IPS-20b (cell line): ENCODE data around the gene CYP1A1.
A peak's percentile ranks its signal among the peaks of the same experiment; 100 is the strongest.

Experiments
- H3K27ac ChIP-seq: one replicate; pipeline ENCODE4 v1.5.1; 2013; ENCODE audit warnings: low read length
- H3K27me3 ChIP-seq: 2 replicates; pipeline ENCODE4 v1.6.1; 2013; ENCODE audit warnings: mild to moderate bottlenecking, low read length, inconsistent platforms; ENCODE audit not compliant: insufficient read depth
- H3K36me3 ChIP-seq: 2 replicates; pipeline ENCODE4 v1.6.1; 2013; ENCODE audit warnings: low read depth, mild to moderate bottlenecking, inconsistent platforms, low read length, moderate library complexity; ENCODE audit not compliant: insufficient read depth
- H3K4me1 ChIP-seq: 2 replicates; pipeline ENCODE4 v1.6.1; 2013; ENCODE audit warnings: mild to moderate bottlenecking, control low read depth, inconsistent platforms, low read length, moderate library complexity; ENCODE audit not compliant: insufficient read depth
- H3K4me3 ChIP-seq: 2 replicates; pipeline ENCODE4 v1.5.1; 2013; ENCODE audit warnings: mild to moderate bottlenecking, low read length, inconsistent platforms
- H3K9ac ChIP-seq: 2 replicates; pipeline ENCODE4 v1.6.1; 2013; ENCODE audit warnings: low read depth, mild to moderate bottlenecking, inconsistent platforms, low read length, moderate library complexity
- H3K9me3 ChIP-seq: 2 replicates; pipeline ENCODE4 v1.6.1; 2013; ENCODE audit warnings: mild to moderate bottlenecking, low read depth, low read length, inconsistent platforms; ENCODE audit not compliant: insufficient read depth

Gene CYP1A1

DNA sequence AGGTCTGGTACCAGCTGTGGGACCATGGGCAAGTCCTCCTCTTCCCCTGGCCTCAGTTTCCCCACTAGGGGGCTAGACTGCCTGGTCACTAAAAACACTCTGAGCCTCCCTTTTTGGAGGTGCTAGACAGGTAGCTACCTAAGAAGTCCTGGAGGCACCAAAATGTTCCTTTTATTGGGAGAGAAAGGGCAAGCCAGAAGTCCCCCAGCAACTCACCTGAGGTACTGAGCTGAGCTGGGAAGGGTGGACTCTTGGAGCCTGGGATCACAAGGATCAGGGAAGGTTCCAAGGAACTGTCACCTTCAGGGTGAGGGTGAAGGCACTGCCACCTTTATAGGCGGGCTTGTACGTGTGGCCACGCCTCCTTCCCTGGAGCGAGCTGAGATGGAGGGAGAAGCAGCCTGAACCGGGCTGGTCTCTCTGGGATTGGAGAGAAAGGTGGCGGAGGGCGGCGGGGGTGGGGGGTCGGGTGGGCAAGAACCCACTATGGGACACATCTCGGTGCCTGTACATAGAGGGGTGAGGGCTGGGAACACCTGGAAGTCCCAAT, at the start of gene CYP1A1:
TSS of gene CYP1A1 (minus strand) at position 304 of the 550 bp plus-strand sequence. CDS start 2,431 bp downstream, outside the sequence.
- H3K36me3 ChIP-seq = no peaks in the 10 kb centered on the region
- no peaks in the 10 kb centered on the region; the same call in 1 of the 2 replicates for H3K4me1 ChIP-seq
- peak within 1 kb of the TSS; percentile 76 for H3K4me3 ChIP-seq
- H3K9me3 ChIP-seq = no peaks in the 10 kb centered on the region
- peaks cover 53% of the 10 kb centered on the region for H3K27me3 ChIP-seq
- H3K9ac ChIP-seq = peak within 1 kb of the TSS; percentile 51
- H3K27ac ChIP-seq = no peak within 1 kb of the TSS

DNA sequence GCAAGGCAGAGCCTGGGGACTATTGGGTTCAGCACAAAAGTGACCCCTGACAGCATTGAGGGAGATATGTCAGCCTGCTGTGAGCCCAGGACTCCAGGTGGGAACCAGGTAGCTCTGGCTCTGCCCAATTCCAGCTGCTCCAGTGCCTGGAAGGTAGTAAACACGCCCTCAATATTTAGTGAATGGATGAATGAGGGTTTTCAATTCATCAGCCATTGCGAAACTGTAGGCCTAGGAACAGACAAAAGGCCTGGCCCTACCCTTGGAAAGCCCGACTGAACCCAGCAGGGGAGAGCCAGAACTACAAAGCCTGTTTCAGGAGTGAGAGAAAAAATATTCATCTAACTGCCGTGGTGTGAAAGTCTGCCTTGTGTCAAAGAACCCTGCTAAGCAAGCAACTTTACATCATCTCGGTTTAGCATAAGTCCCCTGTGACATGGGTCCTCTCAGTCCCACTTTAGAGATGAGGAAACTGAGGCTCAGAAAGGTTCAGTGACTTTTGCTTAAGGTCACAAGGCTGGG, 48.5 kb upstream of the CYP1A1 start:
- Histone ChIP-seq H3K4me3 (no peak overlapping the region), H3K9ac (no peak overlapping the region), H3K27me3 (peaks cover 13% of the 10 kb centered on the region; the same call in 1 of the 2 replicates), H3K4me1 (peaks cover 8% of the 10 kb centered on the region), H3K27ac (no peak overlapping the region), H3K9me3 (no peaks in the 10 kb centered on the region), H3K36me3 (no peaks in the 10 kb centered on the region)

DNA sequence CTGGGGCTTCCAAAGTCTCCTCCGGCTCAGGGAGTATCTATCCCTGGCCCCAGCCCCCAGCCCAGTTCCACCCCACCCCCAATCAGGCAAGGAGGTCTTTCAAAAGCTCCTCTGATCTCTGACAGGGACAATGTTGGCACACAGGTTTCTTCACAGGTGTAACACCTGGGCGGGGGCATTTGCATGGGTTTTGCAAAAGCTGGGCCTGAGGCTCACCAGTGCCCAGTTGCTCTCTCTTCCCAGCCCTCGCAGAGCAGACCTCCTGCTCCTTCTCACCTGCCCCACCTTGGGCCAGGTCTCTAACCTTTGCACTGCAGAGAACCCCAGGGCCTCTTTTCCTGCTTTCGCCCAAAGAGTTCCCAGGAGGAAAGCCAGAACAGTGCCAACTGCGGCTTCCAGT, 48.0 kb upstream of the CYP1A1 start:
- no peaks in the 10 kb centered on the region for H3K9me3 ChIP-seq
- no peak overlapping the region for H3K4me3 ChIP-seq
- H3K27me3 ChIP-seq = peaks cover 13% of the 10 kb centered on the region; the same call in 1 of the 2 replicates
- no peak overlapping the region for H3K27ac ChIP-seq
- H3K9ac ChIP-seq = no peak overlapping the region
- peaks cover 8% of the 10 kb centered on the region for H3K4me1 ChIP-seq
- H3K36me3 ChIP-seq = no peaks in the 10 kb centered on the region

DNA sequence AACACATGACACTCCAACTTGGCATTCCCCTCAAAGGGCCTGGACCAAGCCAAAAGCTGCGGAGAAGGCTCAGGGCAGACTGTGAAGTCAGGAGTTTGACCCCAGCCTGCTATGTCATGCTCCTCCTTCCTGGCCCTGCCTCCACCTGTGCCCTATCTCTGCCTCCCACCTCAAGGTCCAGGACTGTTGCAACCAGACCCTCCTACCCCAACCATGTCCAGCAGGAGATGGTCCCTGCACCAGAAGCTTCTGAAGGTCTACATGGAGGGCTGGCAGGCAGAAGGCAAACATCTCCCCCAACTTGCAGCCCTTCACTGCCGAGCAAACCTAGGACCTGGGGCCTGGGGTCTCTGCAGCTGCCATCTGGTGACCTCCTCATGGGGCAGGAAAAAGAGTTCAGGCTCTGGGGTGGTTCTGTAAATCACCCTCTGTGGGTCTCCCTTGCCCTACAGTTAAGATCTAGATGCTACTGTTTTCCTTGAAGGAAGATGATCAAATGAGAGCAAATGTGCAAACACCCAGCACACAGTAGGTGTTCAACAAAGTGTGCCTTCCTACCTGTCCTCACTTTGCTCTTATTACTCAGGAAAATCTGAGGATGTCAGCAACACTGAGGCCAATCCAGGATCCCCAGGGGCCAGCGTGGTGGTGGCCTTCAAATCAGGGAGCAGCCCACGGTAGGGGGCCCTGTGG, 45.0 kb upstream of the CYP1A1 start:
- H3K27me3 ChIP-seq = peaks cover 13% of the 10 kb centered on the region; the same call in 1 of the 2 replicates
- H3K9ac ChIP-seq = no peak overlapping the region
- no peaks in the 10 kb centered on the region for H3K9me3 ChIP-seq
- no peaks in the 10 kb centered on the region for H3K36me3 ChIP-seq
- H3K4me3 ChIP-seq = no peak overlapping the region
- no peak overlapping the region for H3K27ac ChIP-seq
- peaks cover 5% of the 10 kb centered on the region for H3K4me1 ChIP-seq

DNA sequence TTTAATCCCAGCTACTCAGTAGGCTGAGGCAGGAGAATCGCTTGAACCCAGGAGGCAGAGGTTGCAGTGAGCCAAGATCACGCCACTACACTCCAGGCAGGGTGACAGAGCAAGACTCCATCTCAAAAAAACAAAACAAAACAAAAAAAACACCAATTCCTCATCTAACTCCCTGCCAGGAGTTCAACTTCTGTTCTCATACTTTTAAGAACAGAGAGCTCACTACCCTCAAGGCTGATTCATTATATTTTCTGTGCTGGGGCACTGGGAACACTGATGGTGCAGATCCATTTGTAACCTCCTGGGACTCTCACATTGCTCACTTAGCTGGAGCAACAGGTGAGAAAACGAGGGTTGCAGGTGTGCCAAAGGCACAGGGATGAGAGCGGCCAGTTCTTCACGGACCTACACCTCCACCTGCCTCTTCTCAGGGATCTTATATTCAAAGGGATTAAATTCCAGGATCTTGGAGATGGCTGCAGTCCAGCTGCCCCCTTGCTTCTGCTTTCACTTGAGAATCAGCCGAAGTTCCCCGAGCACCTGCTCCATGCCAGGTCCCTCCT, 44.2 kb upstream of the CYP1A1 start:
- H3K9me3 ChIP-seq = no peaks in the 10 kb centered on the region
- H3K27ac ChIP-seq = no peak overlapping the region
- peaks cover 5% of the 10 kb centered on the region for H3K4me1 ChIP-seq
- H3K4me3 ChIP-seq = no peak overlapping the region
- no peak overlapping the region for H3K9ac ChIP-seq
- peaks cover 13% of the 10 kb centered on the region; the same call in 1 of the 2 replicates for H3K27me3 ChIP-seq
- no peaks in the 10 kb centered on the region for H3K36me3 ChIP-seq

DNA sequence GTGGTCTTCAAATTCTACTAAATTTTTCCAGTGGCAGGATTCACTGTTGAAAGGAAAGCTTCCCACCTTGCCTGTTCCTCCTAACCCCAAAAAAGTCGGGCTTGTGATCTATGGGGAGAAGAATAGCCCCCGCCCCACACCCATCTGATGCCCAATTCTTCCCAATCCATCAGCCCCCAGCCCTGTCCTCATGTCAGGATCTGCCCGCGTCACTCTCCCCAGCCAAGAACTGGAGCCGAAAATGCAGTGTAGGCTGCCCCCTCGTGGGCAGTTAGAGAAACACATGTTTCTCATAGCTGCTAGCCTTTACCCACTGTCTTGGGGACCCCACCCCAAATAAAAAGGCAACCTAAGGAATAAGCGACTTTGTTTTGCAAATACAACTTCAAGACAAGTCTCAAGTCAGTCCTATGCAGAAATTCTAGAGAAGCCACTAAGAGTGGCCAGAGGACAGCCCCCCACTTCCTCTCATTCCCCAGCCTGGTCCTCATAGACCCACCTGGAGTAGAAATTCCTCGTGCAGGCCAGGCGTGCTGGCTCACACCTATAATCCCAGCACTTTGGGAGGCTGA, 43.5 kb upstream of the CYP1A1 start:
- Histone ChIP-seq H3K27me3 (peaks cover 13% of the 10 kb centered on the region; the same call in 1 of the 2 replicates), H3K4me1 (peaks cover 5% of the 10 kb centered on the region), H3K9ac (no peak overlapping the region), H3K4me3 (peak overlapping the region; percentile 53; the same call in 1 of the 2 replicates), H3K36me3 (no peaks in the 10 kb centered on the region), H3K27ac (no peak overlapping the region), H3K9me3 (no peaks in the 10 kb centered on the region)

DNA sequence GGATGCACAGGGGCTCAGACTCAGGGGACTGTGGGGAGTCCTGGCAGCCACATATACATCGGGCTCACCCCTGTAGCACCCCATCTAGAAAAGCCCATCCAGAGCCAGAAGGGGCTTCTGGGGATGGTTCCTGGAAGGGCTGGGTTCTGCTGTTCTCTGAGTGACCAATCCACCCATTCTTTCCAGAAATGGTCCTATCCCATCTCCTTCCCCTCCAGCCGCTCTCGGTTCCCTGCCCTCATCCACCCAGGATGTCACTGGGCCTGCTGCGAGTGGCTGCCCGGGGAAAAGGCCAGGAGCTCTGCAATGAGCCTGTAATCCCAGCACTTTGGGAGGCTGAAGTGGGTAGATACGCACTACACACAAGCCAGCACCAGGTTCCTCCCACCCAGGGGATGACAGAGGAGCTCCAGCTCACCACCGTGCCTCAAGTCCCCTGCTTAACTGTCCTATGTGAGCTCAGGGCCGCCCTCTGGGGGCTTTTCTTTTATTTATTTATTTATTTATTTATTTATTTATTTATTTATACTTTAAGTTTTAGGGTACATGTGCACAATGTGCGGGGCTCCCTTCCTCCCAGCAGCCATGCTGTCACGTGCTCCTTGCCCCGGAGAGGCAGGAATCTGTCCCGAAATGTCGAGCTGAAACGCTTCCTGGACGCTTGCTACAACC, 42.9 kb upstream of the CYP1A1 start:
- Histone ChIP-seq H3K4me1 (no peaks in the 10 kb centered on the region; the same call in 1 of the 2 replicates), H3K36me3 (no peaks in the 10 kb centered on the region), H3K4me3 (peak overlapping the region; percentile 53; the same call in 1 of the 2 replicates), H3K9ac (no peak overlapping the region), H3K9me3 (no peaks in the 10 kb centered on the region), H3K27ac (no peak overlapping the region), H3K27me3 (peaks cover 13% of the 10 kb centered on the region; the same call in 1 of the 2 replicates)

- H3K36me3 ChIP-seq = no peaks in the 10 kb centered on the region
- H3K27me3 ChIP-seq = peaks cover 13% of the 10 kb centered on the region; the same call in 1 of the 2 replicates
- no peak overlapping the region for H3K27ac ChIP-seq
- no peaks in the 10 kb centered on the region for H3K9me3 ChIP-seq
- H3K9ac ChIP-seq = no peak overlapping the region
- no peaks in the 10 kb centered on the region for H3K4me1 ChIP-seq
- no peak overlapping the region for H3K4me3 ChIP-seq
These were observed 42.1 kb upstream of the CYP1A1 start for GRCh38 chr15:74767167-74768098.

DNA sequence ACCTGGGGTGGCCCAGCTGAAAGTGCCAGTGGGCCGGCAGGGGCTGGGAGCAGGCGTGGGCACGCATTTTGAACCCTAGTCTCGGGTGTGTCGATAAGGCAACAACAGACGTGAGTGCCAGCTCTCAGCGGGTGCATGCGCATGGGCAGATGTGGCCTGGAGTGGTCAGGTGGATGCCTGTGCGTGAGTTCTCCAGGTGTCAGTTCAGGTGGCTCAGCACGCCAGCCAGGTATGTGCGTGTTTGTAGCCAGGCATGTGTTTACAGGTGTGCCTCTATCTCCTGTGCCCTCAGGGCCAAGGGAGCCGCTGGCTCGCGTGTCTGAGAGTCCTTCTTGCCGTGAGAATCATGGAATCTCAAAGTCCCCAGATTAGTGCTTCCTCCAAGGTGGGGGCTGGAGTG, 38.1 kb upstream of the CYP1A1 start:
- H3K9me3 ChIP-seq = no peaks in the 10 kb centered on the region
- H3K4me1 ChIP-seq = no peaks in the 10 kb centered on the region
- H3K9ac ChIP-seq = no peak overlapping the region
- no peaks in the 10 kb centered on the region for H3K36me3 ChIP-seq
- no peak overlapping the region for H3K27ac ChIP-seq
- no peaks in the 10 kb centered on the region for H3K27me3 ChIP-seq
- no peak overlapping the region for H3K4me3 ChIP-seq

GRCh38 chr15:74762791-74763150, 37.4 kb upstream of the CYP1A1 start:
- H3K9ac ChIP-seq = no peak overlapping the region
- H3K27ac ChIP-seq = no peak overlapping the region
- H3K36me3 ChIP-seq = no peaks in the 10 kb centered on the region
- no peaks in the 10 kb centered on the region for H3K9me3 ChIP-seq
- no peaks in the 10 kb centered on the region for H3K27me3 ChIP-seq
- no peaks in the 10 kb centered on the region for H3K4me1 ChIP-seq
- no peak overlapping the region for H3K4me3 ChIP-seq
